Right kidney (tissue), 1 donor: Measurements from ENCODE around the gene NPNT.

Experiments
- DNase-seq: peaks from one replicate; pipeline ENCODE4 v3.0.0-alpha.2; 2016

NPNT gene

GRCh38 chr4:105969575-105969974 lies 74.3 kb downstream of the NPNT start:
- DNase-seq, result no peak

- DNase-seq, result no peak
Observed at GRCh38 chr4:105970371-105970770, 75.1 kb downstream of the NPNT start.

- no peak for DNase-seq
Observed at GRCh38 chr4:105971036-105971435, 75.8 kb downstream of the NPNT start.

- DNase-seq, result no peak
Observed at GRCh38 chr4:105972946-105973621, 77.8 kb downstream of the NPNT start.

DNA sequence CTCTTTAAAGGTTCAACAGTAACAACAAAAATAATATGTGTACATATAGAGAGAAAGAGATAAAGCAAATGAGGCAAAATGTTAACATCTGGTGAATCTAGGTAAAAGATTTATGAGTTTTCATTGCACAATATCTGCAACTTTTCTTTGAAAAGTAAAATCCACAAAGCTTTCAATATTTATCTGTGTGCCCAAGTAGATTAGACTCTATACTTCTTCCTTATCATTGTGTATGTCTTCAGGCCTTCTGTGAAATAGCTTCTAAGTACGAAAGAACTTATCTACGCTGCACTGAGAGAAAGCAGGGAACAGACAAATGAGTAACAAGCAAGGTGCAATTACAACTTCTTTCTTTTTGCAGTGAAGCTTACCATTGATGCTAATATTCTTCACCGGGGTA lies 81.6 kb downstream of the NPNT start:
- no peak for DNase-seq

- no peak for DNase-seq
Observed at GRCh38 chr4:105978684-105979296, 83.5 kb downstream of the NPNT start.

- DNase-seq, result no peak
Observed at GRCh38 chr4:105979506-105979905, 84.2 kb downstream of the NPNT start.

GRCh38 chr4:105988671-105989070 lies 93.4 kb downstream of the NPNT start:
- DNase-seq, result no peak

DNA sequence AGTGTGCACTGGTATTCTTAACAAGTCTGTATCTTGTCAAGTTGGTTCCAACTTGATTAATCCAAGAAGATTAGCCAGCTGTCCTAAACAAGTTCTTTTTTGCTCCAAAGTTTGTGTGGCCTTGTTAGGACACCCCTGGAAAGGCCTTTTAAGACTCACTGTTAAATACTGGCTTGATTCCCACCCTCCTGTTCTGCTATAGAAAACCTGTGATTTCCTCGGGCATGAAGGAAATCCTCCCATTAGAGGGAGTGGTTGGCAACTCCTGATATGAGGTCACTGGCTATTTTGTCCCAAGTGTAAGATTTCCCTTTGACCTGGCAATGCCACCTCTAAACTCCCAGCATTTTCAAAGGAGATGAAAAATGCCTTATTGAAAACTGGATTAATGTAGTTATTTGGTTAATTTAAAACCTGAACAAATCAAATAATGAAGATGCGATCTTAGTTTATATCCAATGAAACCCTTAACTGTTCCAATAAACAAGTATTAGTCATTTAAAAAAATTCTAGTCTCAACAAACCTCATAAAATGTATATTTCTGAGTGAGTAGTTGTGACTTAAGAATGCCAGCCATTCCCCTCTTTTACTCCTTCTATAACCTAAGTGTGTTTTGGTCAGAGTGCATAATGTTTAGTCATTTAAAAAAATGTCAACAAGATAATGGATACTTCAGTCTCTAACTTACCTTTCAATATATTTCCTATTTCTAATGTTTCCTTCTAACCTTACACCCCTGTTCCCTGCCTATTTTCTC lies 94.4 kb downstream of the NPNT start:
- no peak for DNase-seq

DNA sequence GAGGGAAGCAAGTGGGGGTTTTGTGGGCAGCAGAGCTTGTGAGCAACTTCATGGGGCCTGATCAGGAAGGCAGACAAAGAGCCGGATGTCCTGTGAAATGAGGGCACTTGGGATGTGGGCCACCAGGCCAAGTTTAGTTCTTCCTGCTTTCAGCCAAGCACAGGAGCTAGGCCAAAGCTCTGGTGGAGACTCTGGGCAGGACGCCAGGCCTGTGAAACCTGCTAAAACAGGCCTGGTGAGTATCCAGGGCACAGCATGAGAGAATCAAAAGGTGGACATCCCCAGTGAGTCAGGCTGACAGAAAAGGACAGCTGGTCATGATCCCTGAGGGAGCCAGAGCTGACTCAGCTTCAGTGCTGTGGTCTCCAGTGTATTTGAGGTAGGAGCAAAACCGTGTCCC lies 95.7 kb downstream of the NPNT start:
- no peak for DNase-seq

DNA sequence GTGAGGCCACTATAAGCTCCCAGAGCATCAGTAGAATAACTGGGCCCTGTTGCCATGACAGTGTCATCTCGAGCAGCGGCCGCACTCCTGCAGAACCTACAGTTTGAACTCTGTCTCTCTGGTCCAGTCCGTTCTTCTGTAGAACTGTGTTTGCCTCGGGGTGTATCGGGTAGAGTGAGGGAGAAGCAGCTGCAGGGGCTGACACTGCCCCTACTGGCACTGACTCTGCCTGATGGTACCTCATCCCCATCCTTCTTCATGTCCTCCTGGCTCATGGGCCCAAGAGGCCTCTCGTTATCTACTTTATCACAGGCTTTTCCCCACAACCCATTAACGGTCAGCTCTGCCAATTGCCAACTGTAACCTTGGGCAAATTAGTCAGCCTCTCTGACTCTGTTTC lies 96.5 kb downstream of the NPNT start:
- DNase-seq, result no peak

DNA sequence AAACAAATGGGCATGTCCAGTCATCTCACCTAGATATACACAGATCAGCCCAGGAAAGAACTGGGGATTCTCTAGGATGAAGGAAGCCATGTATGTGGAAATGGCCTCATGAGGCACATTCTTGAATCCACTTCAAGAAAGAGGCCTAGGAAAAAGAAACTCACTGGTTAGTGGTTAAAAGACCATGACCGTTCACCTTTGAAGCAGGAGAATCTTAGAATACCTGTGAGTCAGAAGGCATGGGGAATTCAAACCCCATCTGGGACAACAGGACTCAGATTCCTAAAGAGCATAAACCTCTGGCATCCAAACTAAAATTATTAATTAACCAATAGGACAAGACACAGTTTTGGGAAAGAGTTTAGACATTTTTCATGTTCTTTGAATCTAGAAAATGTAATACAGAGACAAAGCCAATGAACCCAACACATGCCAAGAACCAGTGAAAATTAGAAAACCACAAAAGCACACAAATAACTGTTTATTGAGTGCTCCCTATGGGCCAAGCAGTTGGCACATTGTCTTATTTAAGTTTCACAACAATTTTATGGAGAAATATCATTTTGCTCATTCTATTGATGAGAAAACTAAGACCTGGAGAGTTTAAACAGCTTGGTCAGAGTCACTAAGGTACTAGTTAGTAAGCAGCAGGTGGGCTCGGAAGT lies 97.5 kb downstream of the NPNT start:
- no peak for DNase-seq

DNA sequence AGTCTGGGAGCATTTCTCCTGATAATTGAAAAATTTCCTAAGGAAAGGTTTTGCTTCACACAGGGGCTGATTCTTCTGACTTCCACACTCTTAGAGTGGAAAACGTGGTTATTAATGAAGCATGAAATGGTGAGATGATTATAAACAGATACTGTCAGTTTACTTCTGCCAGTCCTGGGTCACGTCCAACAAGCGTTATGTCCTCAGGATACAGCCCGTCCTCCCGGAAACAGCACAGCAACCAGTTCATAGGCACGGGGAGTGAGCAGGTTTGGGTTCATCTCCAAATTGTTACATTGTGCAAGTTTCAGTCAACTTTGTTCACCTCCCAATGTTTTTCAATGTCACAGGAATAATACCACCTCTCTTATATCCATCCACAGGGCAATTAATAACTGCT lies 98.8 kb downstream of the NPNT start:
- no peak for DNase-seq

DNA sequence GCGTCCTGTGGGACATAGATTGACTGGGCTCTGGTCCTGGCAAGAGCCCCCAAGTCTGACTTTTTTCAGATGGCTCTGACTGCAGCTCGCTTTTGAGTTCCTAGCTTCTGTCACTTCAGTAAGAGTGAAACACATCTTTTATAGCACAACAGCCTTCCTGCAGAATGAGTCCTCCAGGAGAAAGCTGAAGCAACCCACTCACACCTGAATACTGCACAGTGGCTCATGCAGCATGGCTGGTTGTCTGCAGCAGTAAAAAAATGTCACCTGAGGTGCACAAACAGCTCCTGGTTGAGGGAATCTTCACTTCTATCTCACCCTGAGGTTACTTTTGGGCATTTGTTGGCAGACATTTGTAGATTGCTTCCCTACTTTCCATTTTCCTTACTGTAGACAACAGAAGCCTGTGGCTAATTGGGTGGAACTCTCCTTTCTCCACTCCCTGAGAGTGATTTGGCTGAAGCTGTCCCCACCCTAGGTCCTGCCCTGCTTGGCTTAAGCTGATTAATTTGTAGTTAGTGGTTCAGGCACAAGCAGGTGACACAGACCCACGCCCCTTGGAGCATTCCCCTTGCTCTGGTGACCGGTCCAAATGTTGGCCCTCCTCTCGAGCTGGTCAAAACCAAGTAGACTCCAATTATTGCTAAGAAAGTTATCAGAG lies 99.7 kb downstream of the NPNT start:
- DNase-seq, result no peak

GRCh38 chr4:105996845-105997244 lies 101.6 kb downstream of the NPNT start:
- DNase-seq, result no peak

GRCh38 chr4:105998171-105999063 lies 103.1 kb downstream of the NPNT start:
- DNase-seq, result no peak

- DNase-seq, result no peak
Observed at GRCh38 chr4:106002994-106003393, 107.7 kb downstream of the NPNT start.

DNA sequence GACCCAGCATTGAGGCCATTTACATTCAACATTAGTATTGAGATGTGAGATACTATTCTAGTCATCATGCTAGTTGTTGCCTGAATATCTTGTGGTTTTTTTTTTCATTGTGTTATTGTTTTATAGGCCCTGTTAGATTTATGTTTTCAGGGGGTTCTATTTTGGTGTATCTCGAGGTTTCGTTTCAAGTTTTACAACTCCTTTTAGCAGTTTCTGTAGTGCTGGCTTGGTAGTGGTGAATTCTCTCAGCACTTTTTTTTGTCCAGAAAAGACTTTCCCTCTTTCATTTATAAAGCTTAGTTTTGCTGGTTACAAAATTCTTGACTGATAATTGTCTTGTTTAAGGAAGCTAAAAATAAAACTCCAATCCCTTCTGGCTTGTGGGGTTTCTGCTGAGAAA lies 115.5 kb downstream of the NPNT start:
- no peak for DNase-seq

DNA sequence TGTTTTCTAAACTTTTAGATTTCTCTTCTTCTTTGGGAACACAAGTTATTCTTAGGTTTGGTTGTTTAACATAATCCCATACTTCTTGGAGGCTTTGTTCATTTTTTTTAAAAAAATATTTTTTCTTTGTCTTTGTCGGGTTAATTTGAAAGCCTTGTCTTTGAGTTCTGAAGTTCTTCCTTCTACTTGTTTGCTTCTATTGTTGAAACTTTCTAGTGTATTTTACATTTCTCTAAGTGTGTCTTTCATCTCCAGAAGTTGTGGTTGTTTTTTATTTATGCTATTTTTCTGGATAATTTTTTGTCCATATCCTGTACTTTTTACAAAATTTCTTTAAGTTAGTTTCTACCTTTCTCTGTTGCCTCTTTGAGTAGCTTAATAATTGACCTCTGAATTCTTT lies 116.1 kb downstream of the NPNT start:
- no peak for DNase-seq

GRCh38 chr4:106017975-106018374 lies 122.7 kb downstream of the NPNT start:
- DNase-seq, result no peak

GRCh38 chr4:106019771-106020170 lies 124.5 kb downstream of the NPNT start:
- DNase-seq, result no peak
